ENCODE results near the gene FUCA2. TPM values are rescaled to one million over a fixed set of nuclear protein-coding genes. Genes with fewer than 3 reads are reported as not detected.

FUCA2 gene
- total RNA-seq, 1 donor = 74.4 TPM

- peak overlapping the region; percentile 68 for H3K4me3 ChIP-seq (ENCODE audit: low read depth, low read length)
- DNase-seq (ENCODE audit: low read depth) = peak; percentile 46
- TF ChIP-seq CTCF (IDR thresholded peaks at IDR 0.05; ENCODE audit: insufficient read depth, low read length) = peak; percentile 69
Observed at GRCh38 chr6:143536866-143537691, 25.6 kb upstream of the FUCA2 start.

GRCh38 chr6:143536461-143536865 is 24.9 kb upstream of the FUCA2 start:
- DNase-seq (ENCODE audit: low read depth) = peak; percentile 35
- TF ChIP-seq CTCF (IDR thresholded peaks at IDR 0.05; ENCODE audit: insufficient read depth, low read length) = no peak
- peak overlapping the region; percentile 68 for H3K4me3 ChIP-seq (ENCODE audit: low read depth, low read length)

- no peak overlapping the region for H3K4me3 ChIP-seq (ENCODE audit: low read depth, low read length)
- no peak for DNase-seq (ENCODE audit: low read depth)
- no peak for TF ChIP-seq CTCF (IDR thresholded peaks at IDR 0.05; ENCODE audit: insufficient read depth, low read length)
Observed at GRCh38 chr6:143535189-143535614, 23.7 kb upstream of the FUCA2 start.

- no peak overlapping the region for H3K4me3 ChIP-seq (ENCODE audit: low read depth, low read length)
- DNase-seq (ENCODE audit: low read depth) = no peak
- no peak for TF ChIP-seq CTCF (IDR thresholded peaks at IDR 0.05; ENCODE audit: insufficient read depth, low read length)
Observed at GRCh38 chr6:143531720-143532499, 20.4 kb upstream of the FUCA2 start.

- no peak for TF ChIP-seq CTCF (IDR thresholded peaks at IDR 0.05; ENCODE audit: insufficient read depth, low read length)
- no peak for DNase-seq (ENCODE audit: low read depth)
- no peak overlapping the region for H3K4me3 ChIP-seq (ENCODE audit: low read depth, low read length)
Observed at GRCh38 chr6:143529095-143529494, 17.6 kb upstream of the FUCA2 start.

- no peak for DNase-seq (ENCODE audit: low read depth)
- TF ChIP-seq CTCF (IDR thresholded peaks at IDR 0.05; ENCODE audit: insufficient read depth, low read length) = no peak
- H3K4me3 ChIP-seq (ENCODE audit: low read depth, low read length) = no peak overlapping the region
Observed at GRCh38 chr6:143528164-143528811, 16.8 kb upstream of the FUCA2 start.

All from fibroblast of the aortic adventitia (primary cell).